22Rv1 (cell line): Measurements from ENCODE around the gene MEG3.

ENCODE experiments used
- H3K27ac ChIP-seq: fragments of 450-650 bp; 2 replicates; pipeline ENCODE4 v1.5.1; 2017
- ZFX ChIP-seq: fragments of 450-650 bp; IDR thresholded peaks from 2 replicates; pipeline ENCODE4 v1.6.1; 2017; ENCODE audit warnings: antibody characterized with exemption, borderline replicate concordance
- TF ChIP-seq, protein P1 (sequence below): fragments of 450-650 bp; IDR thresholded peaks from 2 replicates; pipeline ENCODE4 v1.5.1; 2017; ENCODE audit warnings: mild to moderate bottlenecking

The MEG3 gene

GRCh38 chr14:100784523-100785337 is 41.2 kb upstream of the MEG3 start:
- TF ChIP-seq, protein P1, sequence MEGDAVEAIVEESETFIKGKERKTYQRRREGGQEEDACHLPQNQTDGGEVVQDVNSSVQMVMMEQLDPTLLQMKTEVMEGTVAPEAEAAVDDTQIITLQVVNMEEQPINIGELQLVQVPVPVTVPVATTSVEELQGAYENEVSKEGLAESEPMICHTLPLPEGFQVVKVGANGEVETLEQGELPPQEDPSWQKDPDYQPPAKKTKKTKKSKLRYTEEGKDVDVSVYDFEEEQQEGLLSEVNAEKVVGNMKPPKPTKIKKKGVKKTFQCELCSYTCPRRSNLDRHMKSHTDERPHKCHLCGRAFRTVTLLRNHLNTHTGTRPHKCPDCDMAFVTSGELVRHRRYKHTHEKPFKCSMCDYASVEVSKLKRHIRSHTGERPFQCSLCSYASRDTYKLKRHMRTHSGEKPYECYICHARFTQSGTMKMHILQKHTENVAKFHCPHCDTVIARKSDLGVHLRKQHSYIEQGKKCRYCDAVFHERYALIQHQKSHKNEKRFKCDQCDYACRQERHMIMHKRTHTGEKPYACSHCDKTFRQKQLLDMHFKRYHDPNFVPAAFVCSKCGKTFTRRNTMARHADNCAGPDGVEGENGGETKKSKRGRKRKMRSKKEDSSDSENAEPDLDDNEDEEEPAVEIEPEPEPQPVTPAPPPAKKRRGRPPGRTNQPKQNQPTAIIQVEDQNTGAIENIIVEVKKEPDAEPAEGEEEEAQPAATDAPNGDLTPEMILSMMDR: no peak
- no peak for TF ChIP-seq ZFX
- H3K27ac ChIP-seq: no peak overlapping the region

DNA sequence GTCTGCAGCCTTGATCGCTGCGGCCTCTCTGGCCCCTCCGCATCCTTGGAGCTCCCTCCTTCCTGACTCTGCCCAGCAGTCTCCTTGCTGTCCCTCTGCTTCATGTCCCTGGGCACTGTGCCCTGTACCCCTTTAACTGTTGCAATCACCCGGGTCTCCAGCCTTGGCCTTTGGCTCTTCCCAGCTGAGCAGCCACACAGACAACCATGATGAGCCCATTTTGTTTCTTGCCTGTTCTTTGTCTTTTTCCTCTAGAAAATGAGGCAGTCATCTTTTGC is 40.6 kb upstream of the MEG3 start:
- H3K27ac ChIP-seq: no peak overlapping the region
- TF ChIP-seq, protein P1: no peak

GRCh38 chr14:100785626-100786025 is 40.3 kb upstream of the MEG3 start:
- H3K27ac ChIP-seq: no peak overlapping the region
- TF ChIP-seq, protein P1: no peak

- no peak for TF ChIP-seq ZFX
- TF ChIP-seq, protein P1: no peak
- H3K27ac ChIP-seq: no peak overlapping the region
Measured at GRCh38 chr14:100786131-100786530, 39.8 kb upstream of the MEG3 start.

DNA sequence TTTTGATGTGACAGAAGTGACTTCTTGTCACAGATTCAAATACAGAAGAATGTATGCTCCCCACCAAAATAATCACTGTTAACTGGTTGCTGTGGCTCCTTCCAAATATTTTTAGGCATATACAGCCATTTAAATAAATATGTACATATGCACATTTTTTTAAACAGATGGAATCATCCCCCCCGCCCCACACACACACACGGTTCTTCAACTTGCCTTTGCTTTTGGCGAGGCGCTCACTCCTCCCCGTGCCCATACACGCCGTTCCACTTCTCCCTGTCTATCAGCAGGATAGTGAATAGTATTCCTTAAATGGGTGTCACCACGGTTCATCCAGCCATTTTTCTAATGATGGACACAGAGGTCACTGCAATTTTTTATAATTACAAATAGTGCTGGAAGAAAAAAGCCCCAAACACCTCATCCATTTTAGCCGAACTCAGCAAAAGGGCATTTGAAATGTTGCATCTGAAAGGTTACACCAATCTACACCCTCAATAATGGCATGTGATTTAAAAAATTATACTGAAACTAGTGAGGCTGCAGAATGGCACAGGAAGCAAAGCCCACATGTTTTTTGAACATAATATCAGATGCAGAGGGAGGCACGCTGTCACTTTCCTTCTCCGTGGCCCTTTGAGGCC is 39.2 kb upstream of the MEG3 start:
- no peak overlapping the region for H3K27ac ChIP-seq
- no peak for TF ChIP-seq ZFX
- TF ChIP-seq, protein P1: no peak

DNA sequence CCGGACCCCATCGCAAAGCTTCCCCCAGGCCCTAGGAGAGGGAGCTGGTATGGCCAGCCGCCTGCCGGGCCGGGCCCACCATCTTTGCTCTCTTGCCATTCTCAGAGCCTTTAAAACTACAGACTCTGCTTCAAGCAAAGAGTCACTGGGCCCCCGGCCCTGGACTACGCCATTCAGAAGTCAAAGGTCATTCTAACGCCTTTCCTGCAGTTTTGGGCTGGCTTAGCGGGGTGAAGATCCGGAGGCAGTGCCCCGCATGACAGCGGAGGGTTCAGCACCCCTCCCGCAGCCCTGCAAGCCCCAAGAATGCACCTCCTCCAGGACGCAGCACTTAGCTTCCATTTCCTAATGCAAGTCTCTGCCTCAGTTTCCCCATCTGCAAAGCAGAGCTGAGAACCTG is 38.3 kb upstream of the MEG3 start:
- TF ChIP-seq, protein P1: no peak
- TF ChIP-seq ZFX: no peak
- H3K27ac ChIP-seq: no peak overlapping the region

- TF ChIP-seq ZFX: no peak
- TF ChIP-seq, protein P1: no peak
- H3K27ac ChIP-seq: no peak overlapping the region
Measured at GRCh38 chr14:100788517-100788916, 37.4 kb upstream of the MEG3 start.
